Activated naive CD8-positive, alpha-beta T cell treated with anti-CD3 and anti-CD28 coated beads, Interleukin-2, amount 10 ng/mL, durations not matched to agents 7 days and 5 days (primary cell): Measurements from ENCODE around the gene MOG. TPM values are rescaled to one million over a fixed set of nuclear protein-coding genes. Genes with fewer than 3 reads are reported as not detected.

ENCODE experiments used
- ATAC-seq: fragments of 150-1000 bp; cut with Tn5 transposase; one replicate; pipeline ENCODE4 v1.10.0; 2021; ENCODE audit warnings: low read depth, moderate library complexity
- POLR2A ChIA-PET: fragments of 350-600 bp; sonication (Branson Sonifier 250); formaldehyde crosslinking; loops from one replicate; lab custom pipeline; 2021; ENCODE audit warnings: antibody characterized with exemption; lab: Charles Lee
- DNase-seq: peaks from one replicate; pipeline ENCODE4 v3.0.0; 2021
- H3K27ac Mint-ChIP-seq: one replicate; pipeline ENCODE4 v1.8.0; 2022; ENCODE audit warnings: mild to moderate bottlenecking, mixed read lengths
- H3K27me3 Mint-ChIP-seq: one replicate; pipeline ENCODE4 v1.8.0; 2022; ENCODE audit warnings: mild to moderate bottlenecking, moderate library complexity, mixed read lengths
- H3K36me3 Mint-ChIP-seq: one replicate; pipeline ENCODE4 v1.8.0; 2021; ENCODE audit warnings: mild to moderate bottlenecking, mixed read lengths
- H3K4me1 Mint-ChIP-seq: one replicate; pipeline ENCODE4 v1.8.0; 2021; ENCODE audit warnings: mixed read lengths
- H3K4me3 Mint-ChIP-seq: one replicate; pipeline ENCODE4 v1.8.0; 2022; ENCODE audit warnings: mild to moderate bottlenecking, moderate library complexity, mixed read lengths
- H3K9me3 Mint-ChIP-seq: one replicate; pipeline ENCODE4 v1.8.0; 2021; ENCODE audit warnings: mixed read lengths
- total RNA-seq, 2 experiments: library from RNA; stranded (reverse); gene quantifications; one replicate each; pipeline ENCODE4 v1.2.3, GENCODE V29; 2021

MOG gene
- not detected for total RNA-seq

DNA sequence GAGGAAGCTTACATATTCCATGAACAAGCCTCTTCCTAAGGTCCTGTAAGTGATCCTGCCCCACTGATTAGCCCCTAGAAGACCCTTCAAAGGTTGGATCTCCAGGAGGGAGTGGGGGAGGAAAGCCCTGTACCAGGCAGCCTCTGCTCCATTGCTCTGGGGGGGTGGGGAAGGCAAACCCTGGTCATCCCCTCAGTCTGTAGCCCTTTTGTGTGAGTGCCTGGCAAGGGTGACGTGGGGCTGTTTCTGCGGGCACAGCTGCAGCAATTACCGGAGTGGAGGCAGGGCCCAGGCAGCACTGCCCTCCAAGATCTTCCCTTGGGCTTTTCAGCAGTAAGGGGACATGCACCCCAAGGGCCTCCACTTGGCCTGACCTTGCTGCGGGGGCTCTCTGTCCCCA is at the start of gene MOG:
MOG (plus strand) TSS at position 295 of the 400 bp plus-strand sequence. CDS start 118 bp downstream, outside the sequence.
- Mint-ChIP-seq H3K27me3 (peaks cover 23% of the 10 kb centered on the region), H3K9me3 (no peaks in the 10 kb centered on the region), H3K4me3 (no peak within 1 kb of the TSS), H3K4me1 (no peaks in the 10 kb centered on the region), H3K27ac (no peak within 1 kb of the TSS), H3K36me3 (no peaks in the 10 kb centered on the region)
- DNase-seq (no peak), ATAC-seq (no peak)
- POLR2A ChIA-PET = no interaction called here

DNA sequence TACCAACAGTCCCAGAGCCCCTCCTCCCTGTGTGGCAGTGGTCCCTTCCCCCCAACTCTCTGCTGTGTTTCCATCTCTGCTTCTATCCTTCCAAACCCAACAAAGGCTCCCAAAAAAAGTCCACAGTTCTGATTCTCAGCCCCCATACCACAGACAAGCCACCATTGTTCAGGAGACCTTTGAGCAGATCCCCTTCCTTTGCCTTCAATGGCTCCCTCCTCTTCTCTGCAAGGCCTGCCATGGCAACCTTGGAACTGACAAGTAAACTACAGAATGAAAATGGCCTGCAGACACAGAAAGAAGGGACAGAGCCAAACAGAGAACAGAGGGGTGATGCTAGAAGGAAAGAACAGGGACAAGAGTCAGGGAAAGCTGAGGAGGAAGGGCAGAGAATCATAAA is 48.8 kb upstream of the MOG start:
- no peaks in the 10 kb centered on the region for H3K9me3 Mint-ChIP-seq
- no peaks in the 10 kb centered on the region for H3K36me3 Mint-ChIP-seq
- no peaks in the 10 kb centered on the region for H3K27me3 Mint-ChIP-seq
- POLR2A ChIA-PET = no interaction called here
- DNase-seq (no peak), ATAC-seq (no peak)
- H3K27ac Mint-ChIP-seq = no peak overlapping the region
- H3K4me3 Mint-ChIP-seq = no peak overlapping the region
- H3K4me1 Mint-ChIP-seq = no peaks in the 10 kb centered on the region

DNA sequence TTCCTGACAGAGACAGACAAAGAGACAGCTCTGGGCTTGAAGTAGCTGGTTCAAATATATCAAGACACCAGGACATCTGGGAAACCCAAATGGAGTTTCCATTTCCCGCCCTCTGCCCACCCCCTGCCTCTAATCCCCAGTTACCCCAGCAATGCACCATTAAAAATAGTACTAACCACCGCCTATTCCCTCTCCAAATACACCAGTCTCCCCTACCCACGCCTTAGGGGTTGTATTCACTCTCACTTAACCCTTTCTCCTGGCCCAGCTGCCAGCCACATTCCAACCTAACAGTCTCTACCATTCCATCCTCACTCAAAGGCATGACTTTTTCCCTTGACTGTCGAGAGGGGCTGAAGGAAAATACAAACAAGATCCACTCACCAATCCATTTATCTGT is 46.4 kb upstream of the MOG start:
- Mint-ChIP-seq H3K27me3 (no peaks in the 10 kb centered on the region), H3K27ac (no peak overlapping the region), H3K36me3 (no peaks in the 10 kb centered on the region), H3K4me3 (no peak overlapping the region), H3K4me1 (no peaks in the 10 kb centered on the region), H3K9me3 (no peaks in the 10 kb centered on the region)
- DNase-seq (no peak), ATAC-seq (no peak)
- POLR2A ChIA-PET = no interaction called here

DNA sequence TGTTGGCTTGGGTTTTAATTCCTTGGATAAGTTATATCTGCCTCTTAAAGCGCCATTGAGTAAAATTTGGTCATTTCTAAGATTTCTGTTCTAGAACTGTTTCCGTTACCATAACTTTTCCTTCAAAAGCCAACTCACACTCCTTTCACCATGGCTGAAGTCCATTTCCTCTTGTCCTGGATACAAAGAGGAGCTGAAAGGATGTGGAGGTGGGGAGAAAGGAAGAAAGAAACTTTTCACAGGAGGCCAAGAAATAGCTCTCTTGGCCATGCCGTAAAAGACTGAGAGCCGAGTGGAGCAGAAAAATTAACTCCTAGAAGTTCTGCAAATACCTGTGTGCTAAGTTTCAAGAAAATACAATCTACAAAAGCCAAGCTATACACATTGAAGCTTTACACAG is 45.5 kb upstream of the MOG start:
- no peak for DNase-seq
- no peaks in the 10 kb centered on the region for H3K36me3 Mint-ChIP-seq
- H3K4me3 Mint-ChIP-seq = no peak overlapping the region
- no peak overlapping the region for H3K27ac Mint-ChIP-seq
- no peaks in the 10 kb centered on the region for H3K9me3 Mint-ChIP-seq
- H3K4me1 Mint-ChIP-seq = no peaks in the 10 kb centered on the region
- no peak for ATAC-seq
- H3K27me3 Mint-ChIP-seq = no peaks in the 10 kb centered on the region
- POLR2A ChIA-PET = no interaction called here

DNA sequence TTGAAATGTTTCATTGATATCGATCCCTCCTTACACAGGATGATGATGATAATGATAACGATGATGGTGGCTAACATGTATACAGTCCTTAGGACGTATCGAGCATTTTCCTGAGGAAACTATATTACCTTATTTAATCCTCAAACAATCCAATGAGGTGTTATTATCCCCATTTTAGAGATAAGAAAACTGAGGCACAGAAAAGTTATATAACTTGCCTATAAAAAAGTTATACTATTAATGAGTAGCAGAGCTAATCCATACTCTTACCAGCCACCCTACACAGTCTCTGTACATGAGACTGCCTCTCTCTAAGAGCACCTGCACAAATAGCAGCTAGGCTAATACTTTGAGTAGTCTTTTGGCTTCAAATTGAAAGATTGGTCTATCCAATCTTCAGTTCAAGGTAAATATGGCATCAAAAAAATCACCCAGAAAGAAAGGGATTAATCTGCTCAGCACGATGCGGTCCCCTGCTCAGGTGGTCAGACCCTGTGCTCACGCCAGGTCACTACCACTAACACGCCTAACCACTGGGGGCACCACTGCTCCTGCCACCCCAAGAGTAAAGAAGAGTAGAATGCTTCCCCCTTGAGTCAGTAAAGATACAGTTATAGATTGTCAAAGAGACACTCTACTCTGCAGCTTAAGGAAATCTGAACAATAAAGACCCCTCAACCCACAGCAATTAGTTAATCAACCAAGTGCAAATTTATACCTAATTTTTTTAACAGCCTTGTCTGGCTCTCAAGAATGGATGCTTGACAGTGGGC is 38.9 kb upstream of the MOG start:
- Mint-ChIP-seq H3K27me3 (peaks cover 2% of the 10 kb centered on the region), H3K9me3 (no peaks in the 10 kb centered on the region), H3K4me1 (no peaks in the 10 kb centered on the region), H3K4me3 (no peak overlapping the region), H3K27ac (no peak overlapping the region), H3K36me3 (peaks cover 2% of the 10 kb centered on the region)
- POLR2A ChIA-PET = no interaction called here
- no peak for ATAC-seq
- DNase-seq = no peak

DNA sequence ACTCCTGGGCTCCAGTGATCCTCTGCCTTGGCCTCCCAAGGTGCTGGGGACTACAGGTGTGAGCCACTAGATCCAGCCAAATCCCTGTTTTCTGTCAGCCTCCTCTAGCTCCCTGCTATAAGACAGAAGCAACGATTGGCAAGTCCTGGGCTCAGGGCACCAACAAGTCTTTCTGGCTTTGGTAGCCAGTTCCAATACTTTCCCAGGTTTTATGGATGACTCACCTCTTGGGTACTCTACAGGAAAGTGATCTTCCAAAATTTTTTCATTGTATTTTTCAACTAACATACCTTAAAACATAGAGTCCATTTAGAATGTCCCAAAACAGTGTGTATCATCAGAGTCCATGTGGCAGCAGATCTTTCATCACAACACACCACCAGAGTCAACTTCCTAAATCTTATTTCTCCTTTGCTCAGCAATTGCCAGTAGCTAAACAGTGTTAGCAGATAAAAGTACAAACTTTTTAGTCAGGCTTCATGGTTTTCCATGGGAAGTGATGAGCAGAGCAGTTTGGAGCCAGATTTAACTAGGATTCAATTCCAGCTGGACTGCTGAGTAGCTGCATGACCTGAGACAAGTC is 37.2 kb upstream of the MOG start:
- Mint-ChIP-seq H3K9me3 (no peaks in the 10 kb centered on the region), H3K27me3 (peaks cover 6% of the 10 kb centered on the region), H3K27ac (no peak overlapping the region), H3K4me1 (no peaks in the 10 kb centered on the region), H3K4me3 (no peak overlapping the region), H3K36me3 (peaks cover 2% of the 10 kb centered on the region)
- ATAC-seq (no peak), DNase-seq (no peak)
- POLR2A ChIA-PET = no interaction called here

DNA sequence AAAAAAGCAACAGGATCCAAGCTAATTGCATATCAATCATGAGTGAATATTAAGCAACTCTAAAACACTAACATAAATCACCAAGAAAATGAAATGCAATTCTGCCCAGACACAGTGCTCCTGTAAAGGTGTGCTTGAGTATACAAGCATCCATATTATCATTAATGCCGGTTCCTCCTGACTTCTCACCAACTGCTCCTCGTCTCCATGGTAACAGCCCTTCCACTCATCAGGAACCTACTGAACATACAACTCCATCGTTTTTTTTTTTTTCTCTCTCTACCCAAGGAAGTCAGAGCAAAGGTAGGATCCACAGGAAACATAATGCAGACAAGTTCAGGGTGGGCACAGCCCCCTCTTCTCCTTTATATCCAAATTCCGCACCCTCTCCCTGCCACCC is 36.3 kb upstream of the MOG start:
- Mint-ChIP-seq H3K27me3 (peaks cover 8% of the 10 kb centered on the region), H3K4me3 (no peak overlapping the region), H3K27ac (no peak overlapping the region), H3K4me1 (no peaks in the 10 kb centered on the region), H3K36me3 (peaks cover 2% of the 10 kb centered on the region), H3K9me3 (no peaks in the 10 kb centered on the region)
- POLR2A ChIA-PET = interaction anchor here (0.7 kb wide), 1 partner anchor 1334 kb away, joined by 3 read pairs; no protein-coding TSS in a partner anchor
- ATAC-seq (no peak), DNase-seq (no peak)

DNA sequence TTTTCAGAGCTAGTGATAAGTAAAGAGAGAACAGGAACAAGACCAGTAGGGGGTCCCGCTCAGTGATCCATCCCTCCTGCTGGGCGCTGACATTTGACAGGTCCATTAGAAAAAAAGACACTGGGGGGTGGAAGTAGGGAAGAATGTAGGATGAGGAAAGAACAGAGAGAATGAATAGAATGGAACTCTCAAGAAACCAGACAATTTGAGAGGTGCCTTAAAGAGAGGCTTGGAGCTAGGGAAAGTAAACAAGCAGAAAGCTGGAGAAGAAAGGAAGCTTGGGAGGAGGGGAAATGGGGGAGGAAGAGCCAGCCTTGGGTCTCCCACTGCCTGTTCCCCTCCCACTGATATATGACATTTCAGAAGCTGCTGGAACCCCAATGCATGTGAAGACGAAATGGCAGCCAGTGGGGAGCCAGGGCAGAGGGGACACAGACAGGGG is 32.4 kb upstream of the MOG start:
- POLR2A ChIA-PET = no interaction called here
- no peak for ATAC-seq
- Mint-ChIP-seq H3K36me3 (peaks cover 1% of the 10 kb centered on the region), H3K4me1 (peaks cover 10% of the 10 kb centered on the region), H3K27me3 (peaks cover 26% of the 10 kb centered on the region), H3K4me3 (no peak overlapping the region), H3K9me3 (no peaks in the 10 kb centered on the region), H3K27ac (no peak overlapping the region)
- no peak for DNase-seq

DNA sequence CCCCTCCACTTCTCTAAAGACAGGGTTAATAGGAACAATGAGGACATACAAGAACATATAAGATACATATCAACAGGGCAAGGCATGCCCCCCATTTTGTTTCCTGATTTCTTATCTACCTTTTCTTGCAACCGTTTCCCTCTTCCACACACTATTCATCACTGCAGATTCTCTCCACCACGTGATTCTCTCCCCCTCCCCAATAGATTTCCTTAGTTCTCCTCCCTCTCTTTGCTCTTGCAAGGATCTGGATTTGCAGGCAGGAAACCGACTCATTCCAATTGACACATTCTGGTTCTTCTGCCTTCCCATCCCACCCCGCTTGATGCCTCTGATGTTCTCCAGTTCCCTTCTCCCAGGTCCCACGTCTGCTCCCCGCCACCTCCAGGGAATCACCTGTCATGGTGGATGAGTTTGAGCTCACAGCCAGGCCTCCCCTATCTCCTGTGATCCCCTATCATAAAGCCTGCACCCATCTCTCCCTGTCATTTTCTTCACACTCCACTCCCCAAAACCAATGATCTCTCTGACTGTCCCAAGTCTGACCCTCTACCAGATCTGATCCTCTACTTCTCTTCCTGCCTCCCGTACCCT is 31.5 kb upstream of the MOG start:
- Mint-ChIP-seq H3K4me1 (peaks cover 14% of the 10 kb centered on the region), H3K36me3 (peaks cover 2% of the 10 kb centered on the region), H3K27me3 (peaks cover 30% of the 10 kb centered on the region), H3K4me3 (no peak overlapping the region), H3K27ac (no peak overlapping the region), H3K9me3 (no peaks in the 10 kb centered on the region)
- POLR2A ChIA-PET = no interaction called here
- ATAC-seq = no peak
- no peak for DNase-seq

DNA sequence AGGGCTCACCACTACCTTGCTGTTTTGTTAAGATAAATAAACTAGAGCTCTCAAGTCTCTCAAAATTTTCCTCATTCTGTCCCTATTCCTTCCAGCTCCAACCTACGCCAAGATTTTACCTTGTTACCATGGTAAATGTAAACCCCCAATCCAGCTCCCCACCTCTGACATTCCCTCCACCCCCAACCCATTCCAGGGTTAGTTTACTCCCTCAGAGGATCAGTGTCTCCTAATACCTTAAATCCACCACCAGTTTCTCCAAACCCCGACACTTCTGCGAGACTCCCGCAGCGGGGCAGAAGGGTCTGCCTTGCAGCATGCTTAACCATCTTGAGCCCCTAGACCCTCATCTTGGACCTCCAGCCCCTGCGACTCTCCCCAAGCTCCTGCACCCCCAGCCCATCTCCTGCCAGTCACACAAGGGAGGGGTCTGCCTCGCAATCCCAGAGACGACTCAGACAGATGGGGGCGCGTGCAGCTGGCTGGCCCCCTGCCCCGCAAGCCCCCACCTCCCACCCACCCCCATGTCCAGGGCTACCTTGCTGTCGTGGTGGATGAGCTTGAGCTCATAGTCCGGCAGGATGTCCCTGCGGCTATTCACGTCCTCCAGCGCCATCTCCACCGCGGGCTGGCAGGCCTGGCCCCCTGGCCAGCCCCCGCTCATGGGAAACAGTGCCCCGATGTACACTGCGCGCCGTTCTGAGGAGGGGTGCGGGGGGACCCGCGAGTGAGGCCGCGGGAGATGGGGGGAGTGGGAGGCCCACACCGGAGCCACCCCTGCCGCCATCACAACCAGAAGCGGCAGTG is 29.7 kb upstream of the MOG start:
- ATAC-seq (no peak), DNase-seq (no peak)
- H3K4me3 Mint-ChIP-seq = peak overlapping the region; percentile 7
- POLR2A ChIA-PET = interaction anchor here (1.2 kb wide), 1 partner anchor 22 kb away, joined by 4 read pairs; no protein-coding TSS in a partner anchor
- peaks cover 45% of the 10 kb centered on the region for H3K27me3 Mint-ChIP-seq
- no peak overlapping the region for H3K27ac Mint-ChIP-seq
- H3K9me3 Mint-ChIP-seq = no peaks in the 10 kb centered on the region
- peaks cover 3% of the 10 kb centered on the region for H3K36me3 Mint-ChIP-seq
- H3K4me1 Mint-ChIP-seq = peaks cover 26% of the 10 kb centered on the region

DNA sequence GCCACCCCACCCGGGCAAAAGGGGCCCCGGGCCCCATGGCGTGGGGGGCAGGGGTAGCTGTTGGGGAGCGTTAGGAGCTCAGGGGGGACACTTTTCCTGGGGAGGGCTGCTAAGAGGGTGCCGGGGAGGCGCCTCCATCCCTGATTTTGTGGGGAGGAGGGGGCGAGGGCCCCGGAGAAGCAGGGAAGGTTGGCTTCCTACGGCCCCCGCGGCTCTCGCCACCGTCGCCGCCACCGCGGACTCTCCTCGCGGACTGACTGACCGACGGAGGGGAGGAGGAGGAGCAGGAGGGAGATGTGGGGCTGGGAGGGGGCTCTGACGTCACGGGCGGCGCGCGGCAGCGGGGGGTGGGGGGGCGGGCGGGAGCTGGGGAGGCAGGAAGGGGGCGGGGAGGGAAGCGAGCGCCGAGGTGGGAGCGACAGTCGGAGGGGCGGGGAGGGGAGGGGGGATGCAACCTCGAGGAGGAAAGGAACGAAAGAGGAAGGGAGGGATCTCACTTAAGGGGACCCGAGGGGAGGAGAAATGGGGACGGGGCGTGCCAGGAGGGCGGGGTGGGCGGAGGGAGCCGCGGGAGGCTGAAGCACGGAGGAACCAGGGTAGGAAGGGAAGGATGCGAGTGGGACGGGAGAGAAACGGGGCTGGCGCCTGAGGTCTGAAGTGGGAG is 29.0 kb upstream of the MOG start:
- no peak overlapping the region for H3K27ac Mint-ChIP-seq
- peaks cover 3% of the 10 kb centered on the region for H3K36me3 Mint-ChIP-seq
- DNase-seq = peak; percentile 49
- POLR2A ChIA-PET = no interaction called here
- peak; percentile 2 for ATAC-seq
- H3K27me3 Mint-ChIP-seq = peaks cover 45% of the 10 kb centered on the region
- peaks cover 26% of the 10 kb centered on the region for H3K4me1 Mint-ChIP-seq
- no peaks in the 10 kb centered on the region for H3K9me3 Mint-ChIP-seq
- peak overlapping the region; percentile 96 for H3K4me3 Mint-ChIP-seq

DNA sequence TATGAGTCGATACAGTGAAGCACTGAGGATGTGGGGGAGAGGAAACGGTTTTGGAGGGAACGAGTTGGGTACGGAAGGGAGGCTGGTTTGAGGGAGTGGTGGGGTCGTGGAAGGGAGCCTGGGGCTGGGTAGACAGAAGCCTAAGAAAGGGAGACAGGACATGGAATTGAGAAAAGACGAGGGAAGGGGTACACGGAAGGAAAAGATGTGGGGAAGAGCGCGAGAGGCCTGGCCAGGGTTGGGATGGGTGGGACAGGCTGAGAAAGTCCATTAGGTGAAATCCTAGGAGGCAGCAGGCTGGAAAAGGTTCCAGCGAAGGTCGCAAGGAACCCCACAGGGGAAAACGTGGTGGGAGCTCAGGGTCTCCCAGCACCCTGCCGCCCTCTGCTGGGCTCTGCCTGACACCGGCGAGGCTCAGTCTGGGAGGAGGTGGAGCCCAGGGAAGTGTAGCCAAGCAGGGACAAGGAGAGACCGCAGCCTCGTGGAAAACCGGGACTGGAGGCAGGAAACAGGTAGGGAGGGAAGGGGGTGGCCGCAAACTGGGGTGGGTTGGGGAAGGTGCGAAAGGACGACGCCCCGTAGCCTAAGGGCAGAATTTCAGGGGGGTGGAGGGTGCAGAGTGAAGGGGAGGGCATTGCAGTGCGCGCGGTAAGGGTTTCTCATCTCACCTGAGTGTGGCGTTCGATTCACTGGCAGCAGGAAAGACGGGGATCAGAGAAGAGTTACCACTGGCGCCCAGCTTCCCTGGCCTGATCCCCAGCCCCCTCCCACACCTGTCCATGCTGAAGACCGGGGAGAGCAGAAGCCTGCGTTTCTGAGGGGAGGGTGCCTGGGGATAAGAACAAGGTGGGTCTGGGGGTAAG is 28.2 kb upstream of the MOG start:
- POLR2A ChIA-PET = no interaction called here
- Mint-ChIP-seq H3K9me3 (no peaks in the 10 kb centered on the region), H3K4me3 (peak overlapping the region; percentile 96), H3K27ac (no peak overlapping the region), H3K27me3 (peaks cover 51% of the 10 kb centered on the region), H3K4me1 (peaks cover 30% of the 10 kb centered on the region), H3K36me3 (peaks cover 3% of the 10 kb centered on the region)
- peak; percentile 64 for DNase-seq
- ATAC-seq = peak; percentile 48
